Dermis blood vessel endothelial cell (primary cell): ENCODE data around the gene TMEM234. TPM values are rescaled to one million over a fixed set of nuclear protein-coding genes. Genes with fewer than 3 reads are reported as not detected.

Experiments used
- DNase-seq: peaks from one replicate; pipeline ENCODE4 v3.0.0; 2010
- total RNA-seq: library from RNA; depleted of rRNA; stranded (reverse); fragments of >200 nt; gene quantifications from 2 replicates; pipeline ENCODE4 v1.2.3, GENCODE V29; 2014

TMEM234 gene
- total RNA-seq, 1 donor from 2014 or later: 12.3 TPM

DNA sequence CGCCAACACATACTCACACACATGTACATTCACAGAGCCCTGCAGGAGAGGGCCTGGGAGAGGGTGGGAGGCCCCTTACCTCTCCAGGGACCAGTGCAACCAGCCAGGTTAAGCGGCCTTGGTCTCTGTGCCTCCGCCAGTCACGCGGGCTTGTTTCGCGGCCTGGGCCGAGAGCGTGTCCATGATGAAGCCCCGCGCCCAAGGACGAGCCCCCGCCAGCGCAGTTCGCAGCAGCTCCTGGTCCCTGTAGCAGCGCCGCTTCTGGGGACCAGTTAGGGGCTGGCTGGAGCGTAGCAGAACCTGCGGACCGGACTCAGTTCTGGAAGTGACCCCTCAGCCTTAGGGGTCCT, 17.6 kb upstream of the TMEM234 start:
- DNase-seq: no peak

DNA sequence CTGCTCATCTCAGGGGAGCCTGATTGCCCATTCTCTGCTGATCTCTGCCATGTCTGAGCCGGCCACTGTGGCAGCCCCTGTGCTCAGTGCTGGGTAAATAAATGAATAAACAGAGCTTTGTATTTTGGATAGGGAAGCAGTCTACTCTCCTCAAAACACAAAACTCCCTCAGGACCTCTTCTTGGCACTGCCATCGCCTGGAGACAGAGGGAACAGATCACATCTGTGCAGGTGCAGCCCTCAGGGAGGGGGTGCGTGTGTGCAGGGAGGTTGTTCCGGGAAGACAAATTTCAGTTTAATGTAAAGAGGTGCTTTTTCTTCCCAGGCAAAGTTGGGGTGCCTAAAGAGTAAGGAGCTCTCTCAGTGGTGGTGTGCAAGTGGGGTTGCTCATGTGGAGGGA, 17.2 kb upstream of the TMEM234 start:
- no peak for DNase-seq

DNA sequence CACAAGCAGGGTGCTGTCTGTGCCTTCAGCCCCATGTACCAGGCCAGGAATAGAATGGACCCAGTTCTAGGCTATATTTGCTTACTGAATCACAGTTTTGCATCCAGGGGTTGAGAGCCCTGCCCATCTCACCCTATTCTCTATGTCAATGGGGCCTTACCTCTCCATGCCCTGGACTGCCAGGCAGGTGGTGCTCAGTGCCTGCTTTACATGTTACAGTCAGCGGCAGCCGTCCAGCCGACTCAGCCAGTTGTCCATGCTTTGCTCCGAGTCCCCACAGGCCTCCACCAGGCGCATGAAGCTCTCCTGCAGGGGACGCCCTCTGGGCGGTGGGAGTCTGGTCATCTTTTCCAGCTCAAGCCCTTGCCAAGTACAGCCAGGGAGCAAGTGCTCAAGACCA, 12.6 kb upstream of the TMEM234 start:
- no peak for DNase-seq

DNA sequence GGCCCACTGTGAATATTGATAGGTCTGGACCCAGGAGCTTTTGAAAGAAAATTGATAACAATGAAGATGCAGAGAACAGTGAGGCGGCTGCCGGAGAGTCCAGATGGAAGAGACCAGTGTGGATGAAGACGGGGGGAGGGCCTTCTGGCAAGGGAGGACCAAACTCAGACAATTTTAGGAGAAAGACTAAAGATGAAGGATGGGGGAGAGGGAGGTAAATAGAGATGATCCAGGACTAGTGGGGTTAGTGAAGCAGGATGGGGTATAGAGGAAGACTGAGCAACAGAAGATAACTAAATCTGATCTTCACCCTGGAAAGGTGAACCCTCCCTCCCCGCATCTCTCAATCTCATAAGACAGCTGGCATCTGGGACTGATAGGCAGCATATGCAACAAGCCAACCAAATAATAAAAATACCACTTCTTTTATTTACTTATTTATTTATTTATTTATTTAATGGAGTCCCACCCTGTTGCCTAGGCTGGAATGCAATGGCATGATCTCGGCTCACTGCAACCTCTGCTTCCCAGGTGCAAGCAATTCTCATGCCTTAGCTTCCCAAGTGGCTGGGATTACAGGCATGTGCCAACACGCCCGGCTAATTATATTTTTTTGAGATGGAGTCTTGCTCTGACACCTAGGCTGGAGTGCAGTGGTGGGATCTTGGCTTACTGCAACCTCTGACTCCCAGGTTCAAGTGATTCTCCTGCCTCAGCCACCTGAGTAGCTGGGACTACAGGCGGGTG, 10.6 kb upstream of the TMEM234 start:
- no peak for DNase-seq

DNA sequence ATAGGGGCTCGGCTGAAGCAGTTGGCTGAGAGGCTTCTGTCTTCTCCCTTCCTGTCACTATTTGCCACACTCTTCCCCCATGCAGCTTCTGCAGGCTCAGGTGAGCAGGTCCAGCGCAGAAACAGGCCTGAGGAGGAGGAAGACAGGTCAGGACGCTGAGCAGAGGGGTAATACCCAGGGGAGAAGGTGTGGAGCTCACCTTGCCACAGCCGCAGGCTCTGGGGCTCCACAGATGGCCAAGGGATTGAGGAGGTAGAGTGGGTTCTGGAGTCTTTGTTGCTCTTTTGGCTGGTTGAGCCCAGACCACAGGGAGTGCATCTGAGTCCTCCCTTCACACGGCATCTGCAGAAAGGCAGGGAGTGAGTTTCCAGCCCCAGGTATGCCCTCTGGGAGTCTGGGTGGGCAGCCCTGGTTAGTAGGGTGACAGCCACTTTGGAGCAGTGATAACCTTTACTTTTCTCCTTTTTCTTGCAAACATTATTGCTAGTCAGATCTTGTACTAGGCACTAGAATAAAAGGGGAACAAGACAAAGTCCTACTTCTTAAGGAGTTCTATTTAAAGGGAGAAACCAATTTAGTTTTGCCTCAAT, 9.8 kb upstream of the TMEM234 start:
- DNase-seq: no peak

DNA sequence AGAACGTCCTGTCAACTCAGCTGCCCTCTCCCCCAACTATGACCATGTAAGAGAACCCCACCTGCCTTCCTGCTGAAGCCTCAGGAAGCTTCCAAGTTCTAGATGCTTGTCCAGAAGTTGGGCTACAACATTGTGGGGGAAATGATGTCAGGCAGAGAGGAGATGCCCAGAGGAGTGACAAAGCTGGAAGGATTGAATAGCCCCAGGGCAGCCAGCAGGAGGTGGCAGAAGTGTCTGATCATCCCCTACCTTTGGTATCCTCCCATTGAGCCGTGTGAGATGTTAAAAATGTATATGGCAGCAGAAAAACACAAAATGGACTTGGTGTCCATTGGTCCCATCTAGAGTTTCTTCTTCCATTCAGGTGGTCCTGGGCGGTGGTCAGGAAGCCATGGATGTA, 6.6 kb upstream of the TMEM234 start:
- DNase-seq: no peak

DNA sequence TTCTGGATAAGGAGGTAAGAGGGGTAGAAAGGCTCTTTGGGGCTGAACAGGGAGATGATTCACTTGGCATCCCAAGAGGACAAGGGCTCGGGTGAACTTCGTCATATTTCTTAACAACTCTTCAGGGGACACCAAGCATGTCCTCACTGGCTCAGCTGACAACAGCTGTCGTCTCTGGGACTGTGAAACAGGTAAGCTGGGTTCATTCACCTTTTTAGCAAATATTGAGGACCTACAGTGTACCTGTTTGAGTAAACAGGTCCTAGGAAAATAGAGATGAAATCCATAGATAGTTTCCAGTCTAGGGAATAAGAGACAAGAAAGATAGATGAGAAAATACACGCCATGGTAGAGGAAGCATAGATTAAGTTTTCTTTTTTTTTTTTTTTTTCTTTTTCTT, 2.1 kb upstream of the TMEM234 start:
- DNase-seq: no peak

DNA sequence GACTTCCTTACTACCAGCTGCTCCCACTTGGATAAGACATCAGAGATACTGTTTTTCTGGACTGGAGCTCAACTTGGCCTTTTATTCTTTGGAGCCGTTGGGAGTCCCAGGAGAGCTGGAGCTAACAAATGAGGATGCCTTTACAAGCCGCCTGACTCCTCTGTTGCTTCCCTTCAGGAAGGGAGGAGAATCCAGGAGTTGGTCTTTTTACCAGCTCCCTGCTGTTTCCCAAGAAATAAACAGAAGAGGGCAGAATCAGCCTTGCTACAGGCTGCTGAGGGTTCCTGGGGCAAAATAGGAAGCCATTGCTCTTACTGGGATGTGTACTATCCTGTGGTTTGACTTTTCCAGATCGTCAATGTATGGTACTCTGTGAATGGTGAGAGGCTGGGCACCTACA, 1.5 kb upstream of the TMEM234 start:
- peak; percentile 84 for DNase-seq

DNA sequence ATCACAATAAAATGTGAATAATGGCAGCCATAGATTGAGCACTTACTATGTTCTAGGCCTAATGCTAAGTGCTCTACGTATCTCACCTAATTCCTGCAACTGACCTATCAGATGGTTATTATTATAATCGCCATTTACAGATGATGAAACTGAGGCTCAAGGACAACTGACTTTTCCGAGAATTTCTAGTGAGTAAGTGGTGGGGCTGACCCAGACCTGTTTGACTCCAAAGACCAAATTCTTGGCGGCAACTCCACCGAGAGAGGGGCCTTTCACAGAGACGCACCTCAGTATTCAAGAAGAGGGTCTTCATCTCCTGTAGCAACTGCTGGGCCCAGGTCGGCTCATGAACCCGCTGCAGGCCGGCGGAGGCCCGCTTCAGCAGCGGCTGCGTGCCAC, 573 bp downstream of the TMEM234 start:
- DNase-seq: no peak

DNA sequence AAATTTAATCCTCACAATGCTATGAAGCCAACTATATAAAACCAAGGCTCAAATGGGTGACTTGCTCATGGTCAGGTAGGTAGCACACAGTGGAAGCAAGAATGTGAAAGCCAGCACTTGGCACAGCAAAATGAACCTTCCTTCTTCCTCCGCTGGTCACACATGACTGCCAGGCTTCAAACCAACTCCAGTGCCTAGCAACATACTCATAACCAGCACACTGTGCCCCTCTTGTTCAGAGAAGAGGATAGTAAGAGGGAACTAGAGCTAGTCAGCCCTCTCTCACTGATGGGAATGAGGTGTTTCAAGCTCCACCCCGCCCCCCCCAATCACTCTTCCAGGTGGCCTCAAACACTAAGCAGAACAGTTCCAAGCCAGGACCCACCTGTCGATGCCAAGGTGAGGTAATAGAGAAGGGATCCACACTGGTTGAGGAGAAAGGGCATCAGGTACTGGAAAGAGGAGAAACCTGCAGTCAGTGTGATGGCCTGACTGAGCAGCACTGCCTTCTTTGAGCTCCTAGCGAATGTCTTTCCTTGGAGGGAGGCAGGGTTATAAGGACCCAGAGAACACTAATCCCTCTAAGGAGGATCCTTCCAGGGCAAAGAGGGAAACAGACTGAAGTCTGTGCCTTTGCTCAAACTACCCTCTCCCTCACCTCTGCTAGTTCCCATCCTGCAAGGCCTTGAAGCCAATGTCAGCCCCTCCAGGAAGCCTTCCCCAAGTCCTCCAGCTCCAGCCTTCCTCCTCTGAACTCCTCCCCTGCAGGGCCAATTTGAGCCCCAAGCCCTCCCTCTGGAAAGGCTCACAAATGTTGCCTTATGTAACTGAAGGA, 1.2 kb downstream of the TMEM234 start:
- DNase-seq: no peak

DNA sequence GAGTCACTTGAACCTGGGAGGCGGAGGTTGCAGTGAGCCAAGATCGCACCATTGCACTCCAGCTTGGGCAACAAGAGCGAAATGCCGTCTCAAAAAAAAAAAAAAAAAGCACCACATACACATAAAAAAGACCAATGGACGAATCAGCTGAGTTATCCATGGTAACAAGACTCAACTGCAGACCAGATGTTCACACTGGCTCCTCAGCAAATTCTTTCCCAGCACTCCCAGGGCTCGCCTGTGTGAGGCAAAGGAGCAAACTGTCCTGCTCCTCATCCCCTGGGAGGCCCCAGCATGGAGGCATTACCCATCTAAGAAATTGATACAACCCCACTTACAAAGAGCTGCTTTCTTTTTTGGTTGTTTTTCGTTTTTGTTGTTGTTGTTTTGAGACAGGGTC, 3.1 kb downstream of the TMEM234 start:
- no peak for DNase-seq

DNA sequence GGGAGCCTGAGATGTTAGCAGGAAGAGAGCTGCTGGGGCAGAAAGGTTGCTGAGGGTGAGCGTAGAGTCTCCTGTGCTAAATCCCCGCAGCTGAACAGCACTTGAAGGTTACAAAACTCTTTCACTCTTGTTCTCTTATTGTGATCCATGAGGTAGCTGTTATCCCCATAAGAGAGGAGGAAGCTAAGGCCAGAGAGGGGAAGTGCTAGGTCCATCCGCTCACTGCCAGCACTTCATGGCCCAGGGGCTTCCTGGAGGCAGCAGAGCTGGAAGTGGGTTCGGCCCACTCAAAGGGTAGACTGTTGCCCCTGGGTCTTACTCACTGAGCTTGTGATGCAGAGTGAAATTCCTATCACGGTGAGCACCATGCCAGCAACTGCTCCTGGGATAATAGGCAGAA, 5.6 kb downstream of the TMEM234 start:
- DNase-seq: no peak

DNA sequence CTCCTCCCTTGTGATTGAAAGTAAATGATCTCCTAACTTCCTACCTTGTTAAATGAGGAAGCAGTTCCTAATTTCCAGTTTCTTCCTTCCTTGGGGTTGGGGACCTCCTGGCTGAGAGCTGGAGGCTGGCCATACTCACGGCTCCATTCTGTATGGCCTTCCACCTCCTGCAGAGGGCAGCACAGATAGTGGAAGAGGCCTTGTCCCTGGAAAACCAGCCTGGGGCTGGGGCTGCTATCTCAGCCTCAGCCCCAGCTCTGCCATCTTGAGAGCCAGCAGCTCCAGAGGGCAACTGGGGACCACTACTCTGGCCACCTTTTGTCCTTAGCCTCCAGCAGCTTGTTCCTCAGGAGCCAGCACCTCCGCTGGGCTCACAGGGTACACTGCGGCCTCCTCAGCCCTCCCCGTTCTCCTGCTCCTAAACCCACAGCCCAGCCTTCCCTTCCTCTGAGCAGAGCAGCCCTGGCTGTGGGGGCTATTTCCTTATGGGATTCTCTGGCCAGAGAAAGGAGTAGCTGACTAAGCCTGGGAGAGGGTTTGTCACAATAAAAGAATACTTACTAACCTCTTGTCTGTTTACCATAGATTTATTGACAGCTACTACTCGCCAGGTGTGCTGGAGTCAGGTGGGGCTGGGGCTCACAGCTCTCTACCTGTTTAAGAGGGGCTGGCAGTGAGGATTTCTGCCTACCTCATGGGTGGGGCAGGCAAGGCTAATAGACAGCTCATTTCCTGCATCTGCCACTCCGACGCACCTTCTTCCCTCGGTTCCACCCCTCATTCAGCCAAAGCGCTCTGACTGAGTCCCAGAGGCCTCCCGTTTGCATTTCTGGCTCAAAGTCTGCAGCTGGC, 6.3 kb downstream of the TMEM234 start:
- DNase-seq: peak; percentile 89

DNA sequence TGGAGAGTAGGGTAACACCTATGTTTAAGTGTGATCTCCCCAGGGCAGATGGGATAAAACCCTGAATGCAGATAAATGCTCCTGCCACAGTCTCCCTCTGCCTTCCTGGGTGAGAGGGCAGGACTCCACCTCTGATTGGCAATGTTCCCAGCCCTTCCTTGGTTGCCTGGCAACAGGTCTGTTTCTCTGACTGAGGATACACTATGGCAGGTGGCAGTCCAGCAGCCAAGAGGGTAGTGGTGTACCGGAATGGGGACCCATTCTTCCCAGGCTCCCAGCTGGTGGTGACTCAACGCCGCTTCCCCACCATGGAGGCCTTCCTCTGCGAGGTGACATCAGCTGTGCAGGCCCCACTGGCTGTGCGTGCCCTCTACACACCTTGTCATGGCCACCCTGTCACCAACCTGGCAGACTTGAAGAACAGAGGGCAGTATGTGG, 13.2 kb downstream of the TMEM234 start, which contains the start of gene DCDC2B:
TSS of gene DCDC2B (plus strand) at position 199 of the 438 bp plus-strand sequence. CDS start at position 204, 5 bp downstream.
- peak; percentile 59 for DNase-seq

DNA sequence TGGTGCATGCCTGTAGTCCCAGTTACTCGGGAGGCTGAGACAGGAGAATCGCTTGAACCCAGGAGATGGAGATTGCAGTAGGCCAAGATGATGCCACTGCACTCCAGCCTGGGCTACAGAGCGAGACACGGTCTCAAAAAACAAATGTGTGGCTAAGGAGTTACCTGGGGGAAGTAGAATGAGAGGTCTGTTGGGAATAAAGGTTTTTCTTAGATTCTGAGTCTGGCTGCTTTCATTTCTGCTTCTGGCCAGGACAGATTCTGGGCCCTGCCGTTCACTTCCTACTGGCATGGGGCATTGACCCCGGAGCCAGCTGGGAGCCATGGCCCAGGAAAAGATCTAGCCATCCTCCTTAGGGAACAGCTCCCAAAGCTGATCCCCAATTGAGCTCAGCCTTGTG, 13.7 kb downstream of the TMEM234 start:
- no peak for DNase-seq

DNA sequence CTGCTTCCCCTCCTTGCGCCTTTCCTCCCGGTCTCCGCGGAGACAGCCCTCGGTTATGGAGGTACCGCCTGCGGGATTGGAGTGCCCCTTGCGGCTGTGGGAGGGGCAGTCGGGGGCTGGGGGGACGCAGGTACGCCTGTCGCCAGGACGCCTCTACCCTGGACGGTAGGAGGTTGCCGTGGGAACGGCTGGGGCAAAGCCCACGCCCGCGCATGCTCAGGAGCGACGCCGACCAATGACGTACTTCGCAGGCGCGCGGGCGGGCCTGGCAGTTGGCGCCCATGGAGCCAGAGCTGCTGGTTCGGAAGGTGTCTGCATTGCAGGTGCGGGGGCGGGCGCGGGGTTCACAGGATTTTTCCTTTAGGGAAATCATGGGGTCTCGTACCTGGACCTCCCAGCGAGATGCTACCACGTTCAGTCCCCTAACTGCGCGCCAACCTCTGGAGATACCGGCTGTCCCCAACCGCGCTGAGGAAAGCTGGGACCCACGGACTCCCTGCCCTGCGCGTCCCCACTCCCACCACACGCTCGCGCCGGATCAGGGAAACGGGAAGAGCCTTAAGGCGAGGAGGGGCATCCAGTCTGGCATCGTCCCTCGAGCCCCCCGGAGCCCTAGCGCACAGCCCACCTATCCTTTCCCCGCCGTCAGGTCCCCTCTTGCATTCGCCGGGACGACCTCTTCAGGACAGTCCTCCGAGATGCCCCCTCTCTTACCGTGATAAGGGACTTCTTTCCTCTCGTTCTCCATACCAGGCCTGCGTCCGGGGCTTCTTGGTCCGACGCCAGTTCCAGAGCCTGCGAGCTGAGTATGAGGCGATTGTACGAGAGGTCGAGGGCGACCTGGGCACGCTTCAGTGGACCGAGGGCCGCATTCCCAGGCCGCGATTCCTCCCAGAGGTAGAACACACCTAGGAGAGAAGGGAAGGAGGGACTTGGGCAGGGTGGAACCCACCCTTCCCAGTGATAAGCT, 16.5 kb downstream of the TMEM234 start, which contains the start of gene IQCC:
TSS of gene IQCC (plus strand) at position 271 of the 970 bp plus-strand sequence. CDS start at position 282, 11 bp downstream.
- DNase-seq: peak; percentile 90

DNA sequence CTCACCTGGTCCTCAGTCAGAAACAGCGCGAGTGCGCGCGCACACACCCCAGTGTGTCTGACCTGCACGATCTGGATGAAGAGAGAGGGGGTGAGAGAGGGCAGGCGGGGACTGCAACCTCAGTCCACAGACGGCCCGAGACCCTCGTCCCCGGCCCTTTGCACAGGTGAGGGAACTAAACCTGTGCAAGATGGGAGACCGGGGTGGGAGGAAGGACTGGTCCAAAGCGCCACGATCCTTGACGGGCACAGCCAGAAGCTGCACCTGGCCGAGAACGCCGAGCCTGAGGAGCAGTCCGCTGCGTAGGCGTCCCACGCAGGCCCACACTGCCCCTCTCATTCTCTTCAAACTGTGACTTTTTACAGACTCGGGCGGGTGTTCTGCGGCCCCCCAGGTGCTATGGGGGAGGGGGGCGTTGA, 17.2 kb downstream of the TMEM234 start:
- no peak for DNase-seq

DNA sequence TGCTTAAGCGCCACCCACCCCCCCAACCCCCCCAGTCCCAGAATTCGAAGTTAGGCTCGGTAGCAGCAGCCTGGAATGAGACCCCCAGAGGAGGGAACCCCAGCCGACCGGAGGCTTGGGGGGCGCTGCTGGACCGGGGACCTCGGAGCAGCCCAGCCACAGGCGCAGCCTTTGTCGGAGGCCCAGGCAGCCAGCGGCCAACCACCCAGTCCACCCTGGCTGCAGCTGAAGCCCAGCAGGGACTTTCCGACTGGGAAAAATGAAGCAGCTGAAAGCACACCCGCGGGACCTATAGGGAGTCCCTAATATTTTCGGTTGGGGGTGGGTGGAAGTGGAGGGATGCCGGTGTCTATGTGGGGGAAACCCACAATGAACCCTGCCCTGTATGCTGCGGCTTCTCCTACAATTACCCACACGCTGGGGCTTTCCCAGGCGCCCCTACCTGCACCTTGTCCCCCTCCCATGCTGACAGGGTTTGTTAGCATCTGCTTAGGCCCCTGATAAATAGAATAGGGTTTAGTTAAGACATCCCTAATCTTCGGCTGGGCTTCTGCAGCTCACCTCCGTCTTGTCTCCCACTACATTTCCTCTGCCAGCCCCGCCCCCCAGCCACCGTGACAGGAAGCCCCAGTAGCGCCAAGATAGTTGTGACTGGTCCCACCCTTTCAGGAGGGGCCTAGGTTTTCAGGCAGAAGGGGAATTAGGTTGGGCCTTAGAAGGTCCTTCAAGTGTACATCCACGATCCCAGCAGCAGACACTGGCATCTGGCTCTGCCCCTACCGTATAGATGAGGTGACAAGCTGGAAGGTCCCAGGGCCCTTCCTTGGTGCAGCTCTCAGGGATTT, 20.9 kb downstream of the TMEM234 start:
- peak; percentile 70 for DNase-seq

DNA sequence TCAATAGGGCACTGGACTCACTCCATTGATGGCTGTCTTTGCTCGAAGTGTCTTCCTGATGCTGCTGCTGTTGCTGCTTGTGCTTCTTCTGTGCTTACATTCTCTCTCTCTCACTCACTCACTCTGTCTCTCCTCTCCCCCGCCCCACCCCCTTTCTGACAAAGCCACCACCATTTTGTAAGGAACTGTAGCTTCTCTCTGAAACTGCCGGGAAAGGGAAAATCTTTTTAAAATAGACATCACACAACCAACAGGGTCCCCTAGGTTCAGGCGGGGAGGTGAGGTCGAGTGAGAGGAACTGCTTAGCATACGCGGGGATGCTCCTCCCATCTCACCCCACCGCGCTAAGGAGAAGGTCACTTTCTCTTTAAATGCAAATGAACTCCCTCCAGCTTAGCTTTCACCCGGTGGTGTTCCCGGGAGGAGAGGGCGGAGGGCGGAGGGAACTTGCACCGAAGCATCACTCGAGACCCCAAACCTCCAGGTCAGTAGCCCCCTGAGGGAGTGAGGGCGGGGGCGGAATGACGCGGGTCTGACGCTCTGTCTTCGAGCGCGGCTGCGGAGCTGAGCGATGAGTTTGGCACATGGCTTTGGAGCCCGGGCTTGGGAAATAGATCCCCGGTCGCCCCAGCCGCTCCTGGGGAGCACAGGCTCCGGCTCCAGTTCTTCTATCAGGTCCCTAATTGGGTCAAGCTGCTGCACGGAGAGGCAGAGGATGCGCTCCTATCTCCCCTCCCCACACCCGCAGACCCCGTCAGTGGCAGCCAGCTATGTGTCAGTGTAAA, 21.7 kb downstream of the TMEM234 start, which contains the start of gene CCDC28B:
TSS of gene CCDC28B (plus strand) at position 370 of the 785 bp plus-strand sequence. CDS start 1,341 bp downstream, outside the sequence.
- peak; percentile 51 for DNase-seq
